K562 (cell line): Measurements from ENCODE around the gene EVL. TPM values are rescaled to one million over a fixed set of nuclear protein-coding genes. Genes with fewer than 3 reads are reported as not detected.

Source experiments
- ATAC-seq: fragments of 200-7000 bp; cut with Tn5 transposase; 3 replicates; pipeline ENCODE4 v1.9.1; 2020; ENCODE audit warnings: moderate library complexity
- BruUV-seq: library from RNA; stranded (reverse); fragments of 400-500 nt; replicated peaks from 2 replicates; lab custom pipeline; 2021; lab: Mats Ljungman, UMichigan
- CTCF ChIA-PET: fragments of 300-600 bp; formaldehyde crosslinking; extraction: SDS; loops from one replicate; lab custom pipeline; 2021; ENCODE audit warnings: low intra/inter-chr PET ratio; lab: Yijun Ruan, JAX
- POLR2A ChIA-PET: fragments of 300-600, 350-650 bp; sonication (Branson Sonifier 250); formaldehyde crosslinking; extraction: SDS; loops from one replicate; lab custom pipeline; 2021; ENCODE audit warnings: antibody characterized with exemption, inconsistent platforms; lab: Yijun Ruan, JAX
- DNase-seq, 4 experiments: peaks; one replicate each; pipeline versions ENCODE4 v3.0.0 to v3.0.0-alpha.2; 2011 to 2018; ENCODE audit warnings: low spot score in 3 of 4, mixed read lengths in 3 of 4; ENCODE audit errors: extremely low read depth in 1 of 4
- FAIRE-seq: peaks from 2 replicates; lab custom pipeline; 2011; peaks lifted over from hg19 to GRCh38; lab: Jason Lieb, UNC
- H2AFZ ChIP-seq: 2 replicates; pipeline ENCODE4 v1.6.0; 2011; ENCODE audit warnings: low read depth, low read length, control low read depth, inconsistent platforms
- H3K27ac ChIP-seq: fragments of 200-600 bp; 3 replicates; pipeline ENCODE4 v1.8.0; 2011; ENCODE audit warnings: low read depth, mild to moderate bottlenecking, control low read depth, inconsistent platforms, low read length, moderate library complexity, mixed read lengths; ENCODE audit errors: extremely low read depth
- H3K27me3 ChIP-seq, 2 experiments: fragments of 300-600 bp in 1 of 2; 2 replicates in 1 of 2; 3 replicates in 1 of 2; pipeline versions ENCODE4 v1.6.0 to v1.8.0; 2011; ENCODE audit warnings: inconsistent platforms in 2 of 2, low read length in 2 of 2, mild to moderate bottlenecking in 1 of 2, mixed read lengths in 1 of 2, moderate library complexity in 1 of 2; ENCODE audit not compliant: control insufficient read depth in 2 of 2, insufficient read depth in 2 of 2
- H3K36me3 ChIP-seq: fragments of 300-600 bp; 3 replicates; pipeline ENCODE4 v1.8.0; 2011; ENCODE audit warnings: mild to moderate bottlenecking, low read length, inconsistent platforms; ENCODE audit not compliant: control insufficient read depth, insufficient read depth
- H3K4me1 ChIP-seq, 2 experiments: fragments of 200-600 bp in 1 of 2; replicated peaks in 1 of 2; 2 replicates in 1 of 2; 3 replicates in 1 of 2; pipeline versions ENCODE4 v1.5.1 to v1.8.0; 2011; ENCODE audit warnings: inconsistent platforms in 2 of 2, low read length in 2 of 2, mild to moderate bottlenecking in 1 of 2, mixed read lengths in 1 of 2, moderate library complexity in 1 of 2; ENCODE audit not compliant: control insufficient read depth in 2 of 2, insufficient read depth in 2 of 2
- H3K4me2 ChIP-seq: 2 replicates; pipeline ENCODE4 v1.6.1; 2011; ENCODE audit warnings: low read length, control low read depth, inconsistent platforms, mixed read lengths; ENCODE audit not compliant: insufficient read depth
- H3K4me3 ChIP-seq: fragments of 200-600 bp; sonication (generic), shearing (Covaris generic); 2 replicates; pipeline ENCODE4 v1.5.1; 2016; ENCODE audit warnings: control low read depth, inconsistent platforms
- H3K79me2 ChIP-seq: fragments of 200-600 bp; 3 replicates; pipeline ENCODE4 v1.8.0; 2011; ENCODE audit warnings: low read length, inconsistent platforms; ENCODE audit not compliant: control insufficient read depth, insufficient read depth
- H3K9ac ChIP-seq, 2 experiments: 2 replicates each; pipeline versions ENCODE4 v1.6.0 to v1.6.1; 2011; ENCODE audit warnings: low read depth in 2 of 2, low read length in 2 of 2, control low read depth in 1 of 2, inconsistent platforms in 1 of 2, mild to moderate bottlenecking in 1 of 2, mixed read lengths in 1 of 2; ENCODE audit not compliant: insufficient read depth in 1 of 2
- H3K9me1 ChIP-seq: one replicate; pipeline ENCODE4 v1.6.0; 2011; ENCODE audit warnings: inconsistent platforms, mild to moderate bottlenecking, low read length, moderate library complexity; ENCODE audit not compliant: control insufficient read depth, insufficient read depth
- H3K9me3 ChIP-seq: replicated peaks from 2 replicates; pipeline ENCODE4 v1.5.1; 2011; ENCODE audit warnings: low read depth, low read length, inconsistent platforms; ENCODE audit not compliant: control insufficient read depth, insufficient read depth
- H4K20me1 ChIP-seq: replicated peaks from 2 replicates; pipeline ENCODE4 v1.6.1; 2011; ENCODE audit warnings: low read length, inconsistent platforms, mixed read lengths; ENCODE audit not compliant: control insufficient read depth, insufficient read depth
- AFF1 ChIP-seq, 2 experiments: fragments of 450-650 bp; IDR thresholded peaks; 2 replicates each; pipeline ENCODE4 v1.6.1; 2018; ENCODE audit warnings: mild to moderate bottlenecking in 2 of 2, low read depth in 1 of 2; ENCODE audit not compliant: partially characterized antibody in 2 of 2
- BCL6 ChIP-seq: fragments of 250-450 bp; sonication (Bioruptor Pico); IDR thresholded peaks from 2 replicates; pipeline ENCODE4 v1.4.0; 2020
- ELF2 ChIP-seq: fragments of 250-450 bp; sonication (Bioruptor Pico); IDR thresholded peaks from 2 replicates; pipeline ENCODE4 v1.5.0; 2021; ENCODE audit warnings: mild to moderate bottlenecking
- HNRNPH1 ChIP-seq: fragments of 200-400 bp; formaldehyde crosslinking; optimal IDR thresholded peaks from 2 replicates; pipeline ENCODE3; 2017; ENCODE audit warnings: low read depth, mild to moderate bottlenecking, low read length, moderate library complexity
- KAT7 ChIP-seq: sonication (generic); formaldehyde crosslinking; IDR thresholded peaks from 2 replicates; pipeline ENCODE4 v1.8.0; 2022; ENCODE audit warnings: missing genetic modification reagents, mild to moderate bottlenecking, borderline replicate concordance
- LARP7 ChIP-seq: fragments of 450-650 bp; IDR thresholded peaks from 2 replicates; pipeline ENCODE4 v1.6.1; 2016
- LEF1 ChIP-seq: fragments of 450-650 bp; IDR thresholded peaks from 2 replicates; pipeline ENCODE4 v1.6.1; 2016; ENCODE audit warnings: mild to moderate bottlenecking
- POLR2G ChIP-seq: fragments of 200-400 bp; formaldehyde crosslinking; IDR thresholded peaks from 2 replicates; pipeline ENCODE4 v1.6.1; 2017; ENCODE audit warnings: low read depth, mild to moderate bottlenecking, antibody characterized with exemption, low read length, moderate library complexity
- RBFOX2 ChIP-seq: fragments of 200-400 bp; formaldehyde crosslinking; IDR thresholded peaks from 2 replicates; pipeline ENCODE4 v1.6.1; 2017; ENCODE audit warnings: low read depth, mild to moderate bottlenecking, low read length, moderate library complexity
- SREBF1 ChIP-seq: fragments of 150-350 bp; IDR thresholded peaks from 2 replicates; pipeline ENCODE4 v1.6.1; 2014; ENCODE audit warnings: antibody characterized with exemption, low read depth, low read length, borderline replicate concordance
- TRIM28 ChIP-seq: fragments of 450-650 bp; IDR thresholded peaks from 2 replicates; pipeline ENCODE4 v1.6.1; 2017
- ZBTB1 ChIP-seq: sonication (generic); formaldehyde crosslinking; IDR thresholded peaks from 2 replicates; pipeline ENCODE4 v1.8.1; 2023; ENCODE audit warnings: missing genetic modification reagents, low read depth, mild to moderate bottlenecking, borderline replicate concordance
- ZHX1 ChIP-seq: fragments of 150-350 bp; conservative IDR thresholded peaks from 2 replicates; pipeline ENCODE4 v1.6.1; 2014; ENCODE audit warnings: low read length
- ZNF75A ChIP-seq: fragments of 450-650 bp; formaldehyde crosslinking; IDR thresholded peaks from 2 replicates; pipeline ENCODE4 v1.4.0; 2020; ENCODE audit warnings: mild to moderate bottlenecking
- WGBS: fragments of 100-300 bp; shearing (Covaris generic); methylation state at CpG from one replicate; pipeline ENCODE4 v1.1.6; 2016; ENCODE audit warnings: low coverage, mixed read lengths; ENCODE audit not compliant: insufficient coverage; ENCODE audit errors: missing lambda C conversion rate; 5-methylcytosine and 5-hydroxymethylcytosine counted together
- in situ Hi-C: fragments of 300-500 bp; cut with MboI; formaldehyde crosslinking; loops from 4 replicates; pipeline ENCODE4 v1.15.0; 2018; ENCODE audit warnings: inconsistent platforms, mixed read lengths
- intact Hi-C: fragments of 100-400 bp; cut with micrococcal nuclease; formaldehyde crosslinking; loops from 2 replicates; pipeline ENCODE4 v1.14.2; 2022
- polyA plus RNA-seq, 8 experiments: library from polyadenylated mRNA; depleted of rRNA in 4 of 8; stranded (reverse) in 5 of 8; unstranded in 3 of 8; fragments of >200 nt; fragmentation: Nextera tagmentation in 2 of 8; fragmentation: Illumina TruSeq in 1 of 8; extraction: Ambion mirVana in 2 of 8; extraction: Trizol in 1 of 8; gene quantifications; 2 replicates each; pipeline versions ENCODE4 v1.2.1 to v1.2.3, GENCODE V29; 2011 to 2014; ENCODE audit warnings: inconsistent platforms in 1 of 8, missing spikeins in 1 of 8
- total RNA-seq, 7 experiments: library from RNA; depleted of rRNA in 6 of 7; stranded (reverse); fragments of >200 nt in 6 of 7; fragmentation: Illumina TruSeq in 2 of 7; extraction: Trizol in 2 of 7; gene quantifications; 2 replicates each; pipeline versions ENCODE4 v1.2.1 to v1.2.3, GENCODE V29; 2011 to 2021; ENCODE audit warnings: low replicate concordance in 1 of 7

Gene EVL
- total and polyA plus RNA-seq, 9 of the 15 experiments (the other 6 are each of a cell fraction or from before 2014, with no cell fraction given): 2.9 to 43.4 (median 23.9) TPM

- intact Hi-C loops: loop anchor here (5.0 kb wide), 1 partner anchor 64 kb away; no protein-coding TSS in a partner anchor
- Histone ChIP-seq H3K4me2 (peak overlapping the region; percentile 80), H3K4me1 (peaks cover 36 to 76% of the 10 kb centered on the region in 2 experiments), H3K79me2 (peaks cover 15% of the 10 kb centered on the region), H3K9ac (peak overlapping the region; percentile 80 to 93), H3K36me3 (peaks cover 18% of the 10 kb centered on the region; the same call in 1 of the 3 replicates), H4K20me1 (no peaks in the 10 kb centered on the region), H3K27me3 (no peaks in the 10 kb centered on the region), H3K4me3 (peak overlapping the region; percentile 28), H3K9me3 (no peaks in the 10 kb centered on the region), H3K27ac (peak overlapping the region; percentile 98), H3K9me1 (no peaks in the 10 kb centered on the region), H2AFZ (no peak overlapping the region)
- no peak for FAIRE-seq
- POLR2A ChIA-PET: interaction anchor here (0.7 to 1.3 kb wide), 6 partner anchors 10 to 31 kb away, joined by 3 to 4 read pairs (median 3); no protein-coding TSS in a partner anchor
- CTCF ChIA-PET: interaction anchor here (2.2 kb wide), 1 partner anchor 52 kb away, joined by 16 read pairs; no protein-coding TSS in a partner anchor
- WGBS: 33% methylated on average over 2 of the region's 7 CpGs
- no peak for DNase-seq
- no peak for ATAC-seq
- no TSS peak for BruUV-seq
- in situ Hi-C loops: no loop called here
- TF ChIP-seq ZHX1: no peak
- TF ChIP-seq RBFOX2: peak; percentile 65; the same call in 1 of the 2 replicates
- TF ChIP-seq ELF2 (CRISPR knock-in tag): no peak
- no peak for TF ChIP-seq SREBF1
- no peak for TF ChIP-seq LEF1
- TF ChIP-seq LARP7: no peak
- TF ChIP-seq HNRNPH1: no peak
- no peak for TF ChIP-seq BCL6 (CRISPR knock-in tag)
- TF ChIP-seq ZNF75A (CRISPR knock-in tag): no peak
- TF ChIP-seq ZBTB1 (CRISPR knock-in tag): no peak
- TF ChIP-seq POLR2G: peak; percentile 69
- no peak for TF ChIP-seq AFF1 (IDR thresholded peaks at IDR 0.05; ENCODE audit: low read depth in 1 of 2, partially characterized antibody in 2 of 2)
- TF ChIP-seq KAT7 (CRISPR knock-in tag): peak; percentile 9; the same call in 1 of the 2 replicates
- no peak for TF ChIP-seq TRIM28
Measured at GRCh38 chr14:100141098-100141497, 75.9 kb downstream of the EVL start.
